HG03095 (cell line): ENCODE measurements around the gene OSBPL5.

Experiments
- ATAC-seq: cut with Tn5 transposase; IDR thresholded peaks from one replicate; pipeline ENCODE4 v1.9.1; 2021; ENCODE audit warnings: moderate library complexity; ENCODE audit not compliant: unreplicated experiment

Gene OSBPL5

GRCh38 chr11:3041699-3042441, 123.2 kb downstream of the OSBPL5 start:
- no peak for ATAC-seq

DNA sequence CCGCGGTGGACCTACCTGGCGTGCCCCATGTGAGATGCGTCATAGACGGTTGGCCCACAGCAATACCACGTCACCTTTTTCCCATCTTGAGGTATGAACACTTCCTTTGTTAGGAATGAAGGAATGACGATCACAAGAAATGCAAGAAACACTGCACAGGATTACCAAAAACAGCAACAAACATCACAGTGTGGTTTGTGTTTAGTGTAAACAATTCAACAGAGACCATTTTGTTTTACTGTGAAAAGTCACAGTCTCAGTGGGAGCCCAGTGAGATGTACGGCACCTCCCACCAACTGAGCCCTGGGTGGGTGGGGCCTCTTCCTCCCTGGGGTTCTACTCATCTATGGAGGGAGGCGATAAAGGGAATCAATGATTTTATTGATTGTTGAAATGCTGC, 124.2 kb downstream of the OSBPL5 start:
- no peak for ATAC-seq

DNA sequence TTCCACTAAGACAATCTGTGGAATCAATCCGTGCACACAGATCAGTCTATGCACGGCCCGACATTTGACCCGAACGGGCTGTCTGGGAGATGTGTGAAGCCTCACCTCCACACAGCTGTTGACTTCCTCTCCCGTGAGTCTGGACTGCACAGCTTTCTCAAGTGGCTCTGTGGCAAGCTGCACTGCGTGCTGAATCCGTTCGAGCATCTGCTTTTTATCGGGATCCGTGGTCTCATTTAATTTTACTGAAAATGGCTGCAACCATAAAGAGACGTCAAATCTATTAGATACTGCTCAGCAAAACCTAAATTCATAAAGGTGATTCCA, 127.2 kb downstream of the OSBPL5 start:
- no peak for ATAC-seq
